Progenitor cell of endocrine pancreas (in vitro differentiated cells): ENCODE data around the gene TMBIM6. TPM values are rescaled to one million over a fixed set of nuclear protein-coding genes. Genes with fewer than 3 reads are reported as not detected.
"Not testable (repeated sequence)": the region's sequence is repeated elsewhere in the genome, so short reads cannot be mapped to it uniquely, and the experiment has no call there.

Source experiments
- DNase-seq: peaks from one replicate; pipeline ENCODE4 v3.0.0; 2021; ENCODE audit warnings: low spot score; ENCODE audit not compliant: unreplicated experiment
- H3K27ac Mint-ChIP-seq: 2 replicates; pipeline ENCODE4 v1.8.0; 2021; ENCODE audit warnings: mild to moderate bottlenecking, moderate library complexity, mixed read lengths
- H3K27me3 Mint-ChIP-seq: 2 replicates; pipeline ENCODE4 v1.8.0; 2021; ENCODE audit warnings: mixed read lengths
- H3K36me3 Mint-ChIP-seq: 2 replicates; pipeline ENCODE4 v1.8.0; 2022; ENCODE audit warnings: mixed read lengths; ENCODE audit not compliant: insufficient read depth
- H3K4me1 Mint-ChIP-seq: 2 replicates; pipeline ENCODE4 v1.8.0; 2021; ENCODE audit warnings: low read depth, mixed read lengths
- H3K4me3 Mint-ChIP-seq: 2 replicates; pipeline ENCODE4 v1.8.0; 2021; ENCODE audit warnings: low read depth, mild to moderate bottlenecking, moderate library complexity, mixed read lengths
- H3K9me3 Mint-ChIP-seq: 2 replicates; pipeline ENCODE4 v1.8.0; 2021; ENCODE audit warnings: low read depth, mixed read lengths
- CTCF ChIP-seq: fragments of 200-600 bp; sonication (generic); IDR thresholded peaks from one replicate; pipeline ENCODE4 v1.5.0; 2021; ENCODE audit warnings: antibody characterized with exemption, mild to moderate bottlenecking; ENCODE audit not compliant: unreplicated experiment
- total RNA-seq: library from RNA; stranded (reverse); gene quantifications from 2 replicates; pipeline ENCODE4 v1.2.1, GENCODE V29; 2021

Gene TMBIM6
- total RNA-seq, 1 donor from 2014 or later, result 449 TPM

DNA sequence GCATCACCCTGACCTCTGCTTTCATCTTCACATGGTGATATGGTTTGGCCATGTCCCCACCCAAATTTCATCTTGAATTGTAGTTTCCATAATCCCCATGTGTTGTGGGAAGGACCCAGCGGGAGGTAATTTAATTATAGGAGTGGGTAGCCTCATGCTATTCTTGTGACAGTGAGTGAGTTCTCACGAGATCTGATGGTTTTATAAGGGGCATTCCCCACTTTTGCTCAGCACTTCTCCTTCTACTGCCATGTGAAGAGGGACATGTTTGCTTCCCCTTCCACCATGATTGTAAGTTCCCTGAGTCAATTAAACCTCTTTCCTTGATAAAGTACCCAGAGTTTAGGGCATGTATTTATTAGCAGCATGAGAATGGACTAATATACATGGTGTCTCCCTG lies 38.2 kb downstream of the TMBIM6 start:
- no peak for DNase-seq
- H3K36me3 Mint-ChIP-seq, result no peaks in the 10 kb centered on the region
- H3K27me3 Mint-ChIP-seq, result peaks cover 41% of the 10 kb centered on the region
- H3K4me1 Mint-ChIP-seq, result no peaks in the 10 kb centered on the region
- H3K4me3 Mint-ChIP-seq, result no peak overlapping the region
- TF ChIP-seq CTCF, result no peak
- no peak overlapping the region for H3K27ac Mint-ChIP-seq
- no peaks in the 10 kb centered on the region for H3K9me3 Mint-ChIP-seq

DNA sequence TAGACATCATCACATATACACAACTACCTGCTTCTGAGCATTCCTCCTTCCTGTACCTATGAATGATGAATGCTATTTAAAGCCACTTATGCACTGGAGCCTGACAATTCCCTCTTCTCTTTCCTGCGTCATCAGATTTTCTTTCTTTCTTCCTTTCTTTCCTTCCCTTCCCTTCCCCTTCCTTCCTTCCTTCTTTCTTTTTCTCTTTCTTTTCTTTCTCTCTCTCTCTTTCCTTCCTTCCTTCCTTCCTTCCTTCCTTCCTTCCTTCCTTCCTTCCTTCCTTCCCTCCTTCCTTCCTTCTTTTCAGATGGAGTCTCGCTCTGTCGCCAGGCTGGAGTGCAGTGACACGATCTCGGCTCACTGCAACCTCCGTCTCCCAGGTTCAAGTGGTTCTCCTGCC lies 39.6 kb downstream of the TMBIM6 start:
- H3K36me3 Mint-ChIP-seq, H3K4me3 Mint-ChIP-seq, DNase-seq, H3K9me3 Mint-ChIP-seq, H3K27ac Mint-ChIP-seq, H3K4me1 Mint-ChIP-seq: not testable (repeated sequence)
- peaks cover 41% of the 10 kb centered on the region for H3K27me3 Mint-ChIP-seq

DNA sequence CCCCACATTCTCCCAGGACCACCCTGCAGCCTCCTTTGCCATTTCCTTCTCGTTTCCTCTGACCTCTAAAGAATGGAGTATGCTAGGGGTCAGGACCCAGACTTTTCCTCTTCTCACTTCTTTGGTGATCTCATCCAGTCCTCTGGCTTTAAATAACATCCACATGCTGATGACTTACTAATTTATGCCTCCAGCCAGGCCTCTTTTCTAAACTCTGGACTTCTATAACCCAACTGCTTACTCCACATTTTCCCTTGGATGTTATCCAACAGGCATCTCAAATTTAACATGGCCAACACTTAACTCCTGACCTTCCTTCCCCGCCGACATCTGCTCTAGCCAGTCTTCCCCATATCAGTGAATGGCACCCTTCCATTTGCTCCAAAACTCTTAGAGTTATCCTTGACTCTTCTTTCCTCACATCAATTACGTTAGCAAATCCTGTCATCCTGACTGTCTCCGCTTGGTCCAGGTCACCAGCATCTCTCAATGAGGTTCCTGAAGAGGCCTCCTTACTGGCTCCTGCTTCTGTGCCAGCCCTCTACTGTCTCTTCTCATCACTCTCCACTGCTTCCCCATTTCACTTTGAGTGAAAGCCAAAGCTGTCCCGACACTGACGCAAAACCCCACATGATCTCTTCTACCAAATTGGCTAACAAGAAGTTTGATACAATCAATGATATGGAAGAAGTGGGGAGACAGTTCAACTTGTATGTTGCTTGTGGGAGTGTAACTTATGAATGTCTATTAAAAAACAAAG lies 42.7 kb downstream of the TMBIM6 start:
- H3K36me3 Mint-ChIP-seq, result peaks cover 5% of the 10 kb centered on the region
- H3K9me3 Mint-ChIP-seq, result peaks cover 5% of the 10 kb centered on the region
- no peak overlapping the region for H3K4me3 Mint-ChIP-seq
- no peak for TF ChIP-seq CTCF
- H3K27ac Mint-ChIP-seq, result no peak overlapping the region
- no peaks in the 10 kb centered on the region for H3K4me1 Mint-ChIP-seq
- peaks cover 34% of the 10 kb centered on the region for H3K27me3 Mint-ChIP-seq
- DNase-seq, result no peak

DNA sequence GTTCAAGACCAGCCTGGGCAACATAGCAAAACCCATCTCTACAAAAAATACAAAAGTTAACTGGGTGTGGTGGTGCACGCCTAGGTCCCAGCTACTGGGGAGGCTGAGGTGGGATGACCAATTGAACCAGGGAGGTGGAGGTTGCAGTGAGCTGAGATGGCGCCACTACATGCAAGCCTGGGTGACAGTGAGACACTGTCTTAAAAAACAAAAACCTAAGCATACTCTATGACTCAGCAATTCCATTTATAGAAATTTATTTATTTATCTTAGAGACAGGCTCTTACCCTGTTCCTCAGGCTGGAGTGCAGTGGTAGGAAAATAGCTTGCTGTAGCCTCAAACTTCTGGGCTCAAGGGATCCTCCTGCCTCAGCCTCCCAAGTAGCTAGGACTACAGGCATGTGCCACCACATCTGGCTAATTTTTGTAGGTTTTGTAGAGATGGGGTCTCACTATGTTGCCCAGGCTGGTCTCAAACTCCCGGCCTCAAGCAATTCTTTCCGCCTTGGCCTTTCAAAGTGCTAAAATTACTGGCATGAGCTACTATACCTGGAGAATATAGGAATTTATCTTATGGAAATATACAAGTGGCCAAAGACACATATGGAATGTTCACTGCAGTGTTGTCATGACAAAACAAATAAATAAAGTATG lies 43.5 kb downstream of the TMBIM6 start:
- Mint-ChIP-seq H3K27ac (no peak overlapping the region), H3K27me3 (peaks cover 26% of the 10 kb centered on the region), H3K9me3 (peaks cover 5% of the 10 kb centered on the region), H3K4me3 (no peak overlapping the region), H3K4me1 (no peaks in the 10 kb centered on the region), H3K36me3 (peaks cover 5% of the 10 kb centered on the region)
- TF ChIP-seq CTCF, result no peak
- no peak for DNase-seq

- H3K4me3 Mint-ChIP-seq, result no peak overlapping the region
- H3K36me3 Mint-ChIP-seq, result peaks cover 5% of the 10 kb centered on the region
- no peak overlapping the region for H3K27ac Mint-ChIP-seq
- H3K4me1 Mint-ChIP-seq, result peaks cover 3% of the 10 kb centered on the region
- no peak for TF ChIP-seq CTCF
- DNase-seq, result no peak
- H3K27me3 Mint-ChIP-seq, result peaks cover 11% of the 10 kb centered on the region
- peaks cover 5% of the 10 kb centered on the region for H3K9me3 Mint-ChIP-seq
Observed at GRCh38 chr12:49787672-49788071, 46.3 kb downstream of the TMBIM6 start.

DNA sequence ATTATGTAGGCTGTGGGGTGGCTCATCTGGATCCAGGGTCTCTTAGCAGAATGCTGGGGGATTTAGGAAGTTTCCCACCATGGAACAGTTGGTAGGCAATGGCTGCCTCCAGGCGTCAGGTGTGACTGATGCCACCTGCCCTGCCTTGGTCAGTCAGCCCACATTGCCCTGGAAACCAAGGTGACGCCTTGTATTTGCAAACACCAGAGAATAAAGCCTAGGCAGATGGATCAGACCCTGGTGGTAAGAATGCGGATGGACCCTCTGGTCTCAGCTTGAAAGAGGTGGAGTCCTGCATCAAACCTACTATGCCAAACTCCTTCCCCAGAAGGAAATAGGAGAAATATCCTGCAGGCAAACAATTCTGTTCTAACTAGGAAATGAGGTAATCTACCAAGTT lies 48.6 kb downstream of the TMBIM6 start:
- Mint-ChIP-seq H3K27me3 (no peaks in the 10 kb centered on the region), H3K4me3 (no peak overlapping the region)

More for the DNA sequence above, 48.6 kb downstream of the TMBIM6 start:
- DNase-seq, result no peak
- H3K4me1 Mint-ChIP-seq, result peaks cover 3% of the 10 kb centered on the region
- TF ChIP-seq CTCF, result peak; percentile 55
- H3K9me3 Mint-ChIP-seq, result peaks cover 5% of the 10 kb centered on the region
- H3K36me3 Mint-ChIP-seq, result peaks cover 5% of the 10 kb centered on the region
- H3K27ac Mint-ChIP-seq, result peak overlapping the region; percentile 42
